Activated CD8-positive, alpha-beta memory T cell treated with anti-CD3 and anti-CD28 coated beads for 36 hours (primary cell): ENCODE results near the gene TRIM59. TPM values are rescaled to one million over a fixed set of nuclear protein-coding genes. Genes with fewer than 3 reads are reported as not detected.

Source experiments
- CTCF ChIA-PET: fragments of 350-600 bp; sonication (Branson Sonifier 250); formaldehyde crosslinking; loops from one replicate; lab custom pipeline; 2021; ENCODE audit warnings: antibody characterized with exemption; lab: Charles Lee
- POLR2A ChIA-PET: fragments of 350-600 bp; sonication (Branson Sonifier 250); formaldehyde crosslinking; loops from one replicate; lab custom pipeline; 2021; ENCODE audit warnings: antibody characterized with exemption; lab: Charles Lee
- total RNA-seq, 2 experiments: library from RNA; stranded (reverse); gene quantifications; one replicate each; pipeline ENCODE4 v1.2.3, GENCODE V29; 2021

Gene TRIM59
- total RNA-seq, 2 experiments from 2014 or later: 33.0 to 33.4 TPM

DNA sequence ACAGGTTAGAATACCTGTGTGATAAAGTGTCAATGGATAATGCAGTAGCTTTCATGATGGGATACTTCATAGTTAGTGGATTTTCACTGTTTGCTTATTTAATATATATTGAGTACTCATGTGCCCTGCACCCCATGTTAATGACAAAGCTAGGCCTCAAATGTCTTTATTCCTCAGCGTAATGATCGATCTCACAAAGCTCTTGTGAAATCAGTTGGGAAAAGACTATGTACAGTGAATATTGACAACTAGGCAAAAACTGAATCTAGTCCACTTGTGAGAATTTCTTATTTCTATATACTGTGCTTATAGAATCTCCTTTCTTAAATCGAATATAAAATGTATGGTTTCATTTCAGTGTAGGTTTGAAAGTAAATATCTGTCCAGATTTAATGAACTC, 32.3 kb downstream of the TRIM59 start:
- POLR2A ChIA-PET: interaction anchor here (0.5 kb wide), 1 partner anchor 29 kb away, joined by 7 read pairs; no protein-coding TSS in a partner anchor
- CTCF ChIA-PET: no interaction called here

DNA sequence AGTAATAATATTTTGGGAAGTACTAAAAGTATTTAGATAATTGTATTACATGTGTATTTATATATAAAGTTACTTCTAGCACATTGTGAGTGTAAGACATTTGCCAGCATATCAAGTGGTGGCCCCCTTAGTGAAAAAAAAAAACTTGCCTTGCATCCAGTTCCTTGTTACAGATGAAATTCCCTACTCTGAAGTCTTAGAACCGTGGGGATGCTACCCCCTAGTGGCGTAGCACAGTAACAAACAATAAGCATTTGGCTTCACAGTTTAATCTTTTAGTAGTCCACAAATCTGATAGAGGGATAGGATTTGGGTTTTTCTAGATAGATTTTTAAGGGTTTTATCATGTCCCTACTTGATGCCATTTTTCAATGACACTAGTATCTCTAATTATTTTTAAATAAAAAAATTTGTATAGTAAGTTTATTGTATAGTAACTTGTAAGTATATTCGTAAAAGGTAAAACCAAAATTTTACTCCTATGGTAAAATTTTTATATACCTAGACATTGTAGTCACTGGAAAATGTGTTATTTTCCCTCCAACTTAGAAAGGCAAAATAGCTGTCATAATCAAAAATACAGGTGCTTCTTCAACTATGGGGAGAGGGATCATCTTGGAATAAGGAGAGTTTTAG, 35.9 kb downstream of the TRIM59 start:
- CTCF ChIA-PET: interaction anchor here (0.9 to 1.7 kb wide), 5 partner anchors 14 to 529 kb away, joined by 3 to 5 read pairs (median 3); partner anchors contain the start of gene IL12A
- POLR2A ChIA-PET: interaction anchor here (0.6 kb wide), 1 partner anchor 28 kb away, joined by 3 read pairs; no protein-coding TSS in a partner anchor

GRCh38 chr3:160412477-160412876, 37.1 kb downstream of the TRIM59 start:
- CTCF ChIA-PET: interaction anchor here (1.2 to 1.6 kb wide), 3 partner anchors 11 to 19 kb away, joined by 3 to 5 read pairs (median 3); no protein-coding TSS in a partner anchor
- POLR2A ChIA-PET: interaction anchor here (1.1 kb wide), 1 partner anchor 12 kb away, joined by 3 read pairs; no protein-coding TSS in a partner anchor

DNA sequence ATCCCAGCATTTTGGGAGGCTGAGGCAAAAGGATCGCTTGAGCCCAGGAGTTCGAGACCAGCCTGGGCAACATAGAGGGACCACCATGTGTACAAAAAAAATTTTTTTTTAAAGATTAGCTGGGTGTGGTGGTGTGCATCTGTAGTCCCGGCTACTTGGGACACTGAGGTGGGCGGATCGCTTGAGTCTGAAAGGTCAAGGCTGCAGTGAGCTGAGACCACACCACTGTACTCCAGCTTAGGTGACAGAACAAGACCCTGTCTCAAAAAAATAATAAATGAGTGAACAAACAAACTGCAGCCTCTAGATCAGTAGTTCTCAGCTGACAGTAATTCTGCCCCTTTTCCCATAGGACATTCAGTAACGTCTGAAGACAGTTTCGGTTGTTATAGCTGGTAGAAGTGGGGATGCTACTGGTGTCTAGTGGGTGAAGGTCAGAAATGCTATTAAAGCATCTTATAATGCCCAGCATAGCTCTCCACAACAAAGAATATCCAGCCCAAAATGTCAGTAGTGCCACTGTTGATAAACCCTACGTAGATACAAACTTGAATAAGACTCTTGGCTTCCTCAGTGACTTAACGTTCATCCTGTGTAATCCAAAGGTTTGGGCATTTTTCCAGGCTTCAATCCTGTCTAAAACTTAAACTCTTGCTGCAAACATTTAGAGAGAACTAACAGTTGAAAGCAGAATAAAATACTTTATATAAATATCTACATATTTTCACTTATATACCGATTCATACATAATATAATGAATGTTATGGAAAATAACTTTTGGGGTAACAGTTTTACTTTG, 39.6 kb downstream of the TRIM59 start:
- ChIA-PET POLR2A (no interaction called here), CTCF (interaction anchor here (0.6 to 0.8 kb wide), 2 partner anchors 9 to 873 kb away, joined by 3 to 6 read pairs; no protein-coding TSS in a partner anchor)

- ChIA-PET CTCF (no interaction called here), POLR2A (no interaction called here)
Measured at GRCh38 chr3:160403796-160404470, 45.7 kb downstream of the TRIM59 start.

DNA sequence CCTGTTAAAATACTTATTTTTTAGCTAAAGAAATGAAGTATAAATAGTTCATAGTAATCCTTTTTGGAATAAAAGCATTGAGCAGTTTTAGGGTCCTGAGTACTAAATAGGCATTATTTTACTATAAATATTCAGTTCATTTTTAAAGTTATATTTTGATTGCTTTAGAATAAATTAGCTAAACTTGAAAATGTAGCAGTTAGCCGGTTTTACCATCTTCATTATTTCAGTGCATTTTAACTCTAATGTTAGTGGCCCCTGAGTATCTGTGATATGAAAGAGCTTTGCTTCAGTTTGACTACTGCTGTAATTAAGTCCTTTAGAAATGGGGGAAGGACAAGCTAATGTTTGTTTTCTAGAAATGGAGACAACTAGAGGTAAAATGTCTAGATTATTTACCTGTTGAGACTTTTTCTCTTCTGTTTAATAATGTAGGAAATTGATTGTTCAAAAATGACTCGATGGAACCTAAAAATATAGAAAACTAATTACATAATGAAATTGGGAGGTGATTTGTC, 46.5 kb downstream of the TRIM59 start:
- CTCF ChIA-PET: no interaction called here

GRCh38 chr3:160402221-160403027, 47.2 kb downstream of the TRIM59 start:
- ChIA-PET POLR2A (no interaction called here), CTCF (no interaction called here)

More for the DNA sequence above, 46.5 kb downstream of the TRIM59 start:
- POLR2A ChIA-PET: no interaction called here

DNA sequence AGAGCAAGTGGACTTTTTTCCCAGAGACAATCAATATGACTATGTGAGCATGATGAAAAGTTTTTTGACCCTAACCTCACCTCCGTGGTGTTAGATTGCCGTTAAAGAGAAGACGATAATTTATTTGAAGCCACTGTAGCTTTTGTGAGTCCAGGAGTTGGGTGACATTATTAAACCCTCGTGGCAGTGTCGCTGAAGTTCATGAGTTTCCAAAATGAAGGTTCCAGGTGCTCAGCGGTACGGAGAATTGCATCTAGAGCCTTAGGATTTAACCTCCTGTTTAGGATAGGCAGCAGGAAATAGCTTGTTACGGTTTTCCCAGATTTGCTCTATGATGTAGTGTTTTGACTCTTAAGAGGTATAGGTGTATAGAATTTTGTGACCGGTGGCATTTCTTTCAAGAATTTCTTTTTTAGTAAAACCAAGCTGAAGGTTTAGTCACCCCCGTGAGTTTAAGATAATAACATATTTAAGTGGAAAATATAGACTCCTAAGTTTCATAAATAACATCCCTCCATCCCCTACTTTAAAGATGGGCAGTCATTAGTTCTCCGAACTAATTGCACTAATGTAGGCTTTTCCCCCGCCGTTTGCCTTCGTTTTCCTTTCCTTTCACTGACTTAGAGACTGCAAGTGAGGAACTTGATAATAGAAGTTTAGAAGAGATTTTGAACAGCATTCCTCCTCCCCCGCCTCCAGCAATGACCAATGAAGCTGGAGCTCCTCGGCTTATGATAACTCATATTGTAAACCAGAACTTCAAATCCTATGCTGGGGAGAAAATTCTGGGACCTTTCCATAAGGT, 48.1 kb downstream of the TRIM59 start:
- ChIA-PET POLR2A (no interaction called here), CTCF (interaction anchor here (1.1 kb wide), 1 partner anchor 11 kb away, joined by 3 read pairs; no protein-coding TSS in a partner anchor)

DNA sequence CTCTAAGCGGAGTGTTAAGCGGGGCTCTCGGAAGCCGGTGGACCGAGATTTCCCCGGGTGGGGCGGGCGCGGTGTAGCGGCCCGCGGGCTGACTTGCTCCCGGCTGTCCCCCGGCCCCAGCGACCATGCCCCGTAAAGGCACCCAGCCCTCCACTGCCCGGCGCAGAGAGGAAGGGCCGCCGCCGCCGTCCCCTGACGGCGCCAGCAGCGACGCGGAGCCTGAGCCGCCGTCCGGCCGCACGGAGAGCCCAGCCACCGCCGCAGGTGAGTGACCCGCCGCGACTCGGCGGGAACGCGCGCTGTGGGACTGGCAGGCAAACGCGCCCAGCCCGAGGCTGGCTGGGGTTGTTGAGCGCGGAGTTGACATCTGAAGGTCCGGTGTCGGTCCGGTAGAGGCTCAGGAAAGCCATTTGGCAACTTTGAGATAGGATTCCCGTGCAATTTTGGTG, 48.9 kb downstream of the TRIM59 start:
- ChIA-PET POLR2A (interaction anchor here (1.0 to 1.1 kb wide), 2 partner anchors 12 to 49 kb away, joined by 3 to 9 read pairs; partner anchors contain the start of gene TRIM59), CTCF (interaction anchor here (1.0 to 1.1 kb wide), 2 partner anchors 12 kb away, joined by 3 read pairs; no protein-coding TSS in a partner anchor)

DNA sequence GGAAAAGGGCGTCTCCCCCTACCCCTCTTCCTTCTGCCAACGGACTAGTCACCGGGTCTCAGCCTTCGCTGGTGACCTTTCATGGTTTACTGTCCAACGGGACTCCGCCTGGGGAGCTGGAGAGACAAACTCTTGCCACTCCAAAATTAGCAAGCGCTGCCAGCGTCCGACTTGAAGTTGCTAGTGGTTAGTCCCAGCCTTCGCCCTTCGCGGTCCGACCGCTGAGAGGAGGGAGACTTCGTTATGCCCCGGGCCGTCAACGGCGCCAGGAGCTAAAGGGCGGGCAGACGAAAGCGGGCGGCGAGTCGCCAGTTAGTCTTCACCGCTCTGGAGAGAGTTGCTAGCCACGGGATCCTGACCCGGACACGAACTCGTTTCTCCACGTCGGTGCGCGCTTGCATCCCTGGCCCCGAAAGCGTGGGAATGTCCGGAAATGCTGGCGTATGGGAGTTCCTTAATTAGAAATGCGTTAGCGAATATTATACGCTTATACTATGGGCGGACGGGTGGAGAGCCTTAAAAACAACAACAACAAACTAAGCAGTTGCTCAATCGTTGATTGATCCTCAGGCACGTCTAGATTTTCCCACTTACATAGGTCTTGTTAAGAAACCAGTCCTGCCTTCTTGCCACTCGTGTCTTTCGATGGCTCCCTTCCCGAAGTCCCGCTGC, 49.4 kb downstream of the TRIM59 start:
- POLR2A ChIA-PET: interaction anchor here (0.8 to 1.1 kb wide), 3 partner anchors 13 to 49 kb away, joined by 3 to 9 read pairs (median 3); partner anchors contain the start of gene TRIM59
- CTCF ChIA-PET: interaction anchor here (0.9 to 1.0 kb wide), 2 partner anchors 13 to 15 kb away, joined by 3 to 5 read pairs; no protein-coding TSS in a partner anchor

DNA sequence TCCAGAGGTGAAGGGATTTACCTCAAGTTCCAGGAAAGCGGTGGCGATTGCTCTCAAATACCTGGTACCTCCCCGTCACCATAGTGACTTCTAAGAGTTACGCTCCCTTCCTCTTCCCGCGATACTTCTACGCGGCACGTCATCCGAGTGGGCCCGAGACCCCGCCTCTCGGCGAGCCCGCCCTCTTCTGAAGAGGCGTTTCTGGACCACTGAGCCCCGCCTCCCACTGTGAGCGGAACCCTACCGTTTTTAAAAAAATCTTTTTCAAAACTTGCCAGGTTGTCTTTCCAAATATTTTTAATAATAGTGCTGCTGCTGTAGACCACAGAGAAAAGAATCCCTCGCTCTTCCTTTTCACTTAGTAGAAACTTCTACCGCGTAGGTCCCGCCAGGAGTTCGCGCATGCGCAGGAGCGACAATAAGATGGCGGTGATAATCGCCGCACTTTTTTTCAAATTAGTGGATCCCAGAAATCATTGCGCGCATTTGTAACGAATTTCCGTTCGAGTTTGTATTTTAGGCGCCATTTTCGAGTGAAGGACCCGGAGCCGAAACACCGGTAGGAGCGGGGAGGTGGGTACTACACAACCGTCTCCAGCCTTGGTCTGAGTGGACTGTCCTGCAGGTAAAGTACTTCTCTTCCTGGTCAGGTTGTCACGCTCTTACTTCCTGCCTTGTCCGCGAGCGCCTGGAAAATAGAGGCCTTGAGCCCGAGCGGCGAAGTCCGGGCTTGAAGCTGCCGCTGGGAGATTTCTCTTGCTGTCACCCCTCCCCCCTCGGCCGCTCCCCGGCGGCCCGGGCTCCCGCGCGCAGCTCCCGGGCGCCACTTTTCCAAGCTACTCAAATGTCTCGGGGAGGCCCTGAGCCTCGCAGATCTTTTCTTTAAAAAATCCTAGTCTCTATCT, 50.2 kb downstream of the TRIM59 start, which contains the start of the genes IFT80 and SMC4:
IFT80 (minus strand) TSS at position 101 of the 905 bp plus-strand sequence. CDS start 14,625 bp downstream, outside the sequence.
SMC4 (plus strand) TSS at position 526 of the 905 bp plus-strand sequence. CDS start 1,177 bp downstream, outside the sequence.
- ChIA-PET POLR2A (interaction anchor here (0.5 to 1.1 kb wide), 6 partner anchors 13 to 357 kb away, joined by 3 to 9 read pairs (median 3); partner anchors contain the start of genes PPM1L and TRIM59), CTCF (interaction anchor here (0.9 to 1.0 kb wide), 2 partner anchors 13 to 16 kb away, joined by 3 to 5 read pairs; no protein-coding TSS in a partner anchor)

DNA sequence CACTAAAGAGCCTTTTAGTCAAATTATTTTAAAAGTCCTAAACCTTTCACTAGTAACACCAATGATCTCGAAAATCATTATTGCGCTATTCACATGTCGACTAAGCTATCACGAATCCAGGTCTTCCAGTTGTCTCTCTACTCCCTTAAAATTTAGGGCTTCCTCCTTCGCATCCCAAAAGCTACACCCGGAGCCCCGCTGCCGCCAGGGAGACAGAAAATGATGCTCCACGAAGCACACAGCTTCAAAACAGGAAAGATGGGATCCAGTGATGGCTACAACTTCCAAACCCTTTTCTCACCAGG, 50.8 kb downstream of the TRIM59 start:
- ChIA-PET POLR2A (interaction anchor here (0.6 to 1.0 kb wide), 2 partner anchors 50 to 357 kb away, joined by 3 read pairs; partner anchors contain the start of genes PPM1L and TRIM59), CTCF (no interaction called here)

DNA sequence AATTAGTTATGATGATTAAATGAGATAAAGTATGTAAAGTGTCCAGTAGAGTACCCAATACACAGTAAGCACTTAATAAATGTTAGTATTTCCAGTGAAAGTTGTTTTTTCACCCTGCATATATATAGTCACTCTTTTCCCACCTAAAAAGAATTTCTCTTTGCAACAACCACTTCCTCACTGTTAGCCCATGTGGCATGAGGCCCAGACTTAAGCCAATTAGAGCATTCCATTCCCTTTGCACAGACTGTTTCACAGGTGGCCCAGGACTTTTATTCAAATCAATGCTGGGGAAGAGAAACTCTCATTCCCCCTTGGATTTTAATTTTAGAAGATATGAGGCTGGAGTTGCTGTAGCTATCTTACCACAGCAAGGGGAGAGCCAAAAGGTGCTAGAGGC, 54.3 kb downstream of the TRIM59 start:
- POLR2A ChIA-PET: no interaction called here
- CTCF ChIA-PET: no interaction called here

DNA sequence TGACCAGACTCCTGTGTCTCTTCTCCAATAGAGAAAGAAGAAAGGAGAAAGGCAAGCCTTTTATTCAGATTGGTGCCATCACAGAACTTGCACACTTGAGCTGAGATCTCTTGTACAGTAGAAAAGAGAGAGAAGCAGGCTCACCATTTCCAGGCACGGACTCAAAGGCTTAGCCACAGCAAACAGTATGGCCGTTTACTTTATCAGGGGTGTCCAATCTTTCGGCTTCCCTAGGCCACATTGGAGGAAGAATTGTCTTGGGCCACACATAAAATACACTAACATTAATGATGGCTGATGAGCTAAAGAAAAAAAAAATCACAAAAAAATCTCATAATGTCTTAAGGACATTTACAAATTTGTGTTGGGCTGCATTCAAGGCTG, 55.6 kb downstream of the TRIM59 start:
- POLR2A ChIA-PET: interaction anchor here (0.6 kb wide), 1 partner anchor 364 kb away, joined by 3 read pairs; no protein-coding TSS in a partner anchor

More for the DNA sequence above, 55.6 kb downstream of the TRIM59 start:
- CTCF ChIA-PET: interaction anchor here (0.5 to 0.6 kb wide), 2 partner anchors 230 to 1708 kb away, joined by 3 to 4 read pairs; no protein-coding TSS in a partner anchor
